Stimulated activated CD8-positive, alpha-beta memory T cell treated with anti-CD3 and anti-CD28 coated beads, Interleukin-12 subunit alpha, Interleukin-12 subunit beta, amount 100 ng/mL, for 4 hours (primary cell): Measurements from ENCODE around the gene DCANP1.
"Not testable (repeated sequence)": the region's sequence is repeated elsewhere in the genome, so short reads cannot be mapped to it uniquely, and the experiment has no call there.

ENCODE experiments used
- DNase-seq: peaks from one replicate; pipeline ENCODE4 v3.0.0-alpha.2; 2020; ENCODE audit warnings: low read depth

The DCANP1 gene

DNA sequence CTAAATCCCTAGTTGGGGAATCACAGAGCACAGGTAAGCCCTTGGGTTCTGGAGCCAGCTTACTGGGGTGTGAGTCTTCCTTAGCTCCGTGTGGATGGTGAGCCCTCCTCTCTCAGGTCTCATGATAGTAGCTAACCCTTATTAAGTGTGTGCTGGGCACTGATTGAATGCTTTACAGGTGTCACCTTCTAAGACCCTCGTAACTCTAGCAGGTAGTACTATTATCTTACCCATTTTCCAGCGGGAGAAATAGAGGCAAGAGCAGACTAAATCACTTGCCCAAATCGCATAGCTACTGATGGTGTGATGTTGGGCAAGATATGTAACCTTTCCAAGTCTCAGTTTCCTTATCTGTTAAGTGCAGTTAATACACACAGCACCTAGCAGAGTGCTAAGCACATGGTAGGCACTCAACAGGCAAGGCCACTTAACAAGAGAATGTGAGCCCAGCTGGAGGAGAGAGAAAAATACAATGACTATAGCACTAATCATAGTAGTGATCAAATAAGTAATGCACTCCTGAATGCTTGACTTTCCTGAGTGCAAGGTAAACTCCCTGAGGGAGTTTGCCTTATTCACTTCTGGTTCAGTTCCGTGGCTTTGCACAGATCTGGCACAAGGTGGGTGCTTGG lies at the start of gene DCANP1:
Gene DCANP1 (minus strand): TSS at position 51 of the 632 bp plus-strand sequence. CDS start 240 bp downstream, outside the sequence.
- no peak for DNase-seq

GRCh38 chr5:135495531-135495930 lies 48.4 kb upstream of the DCANP1 start:
- DNase-seq, result not testable (repeated sequence)

GRCh38 chr5:135494196-135494595 lies 47.0 kb upstream of the DCANP1 start:
- no peak for DNase-seq

DNA sequence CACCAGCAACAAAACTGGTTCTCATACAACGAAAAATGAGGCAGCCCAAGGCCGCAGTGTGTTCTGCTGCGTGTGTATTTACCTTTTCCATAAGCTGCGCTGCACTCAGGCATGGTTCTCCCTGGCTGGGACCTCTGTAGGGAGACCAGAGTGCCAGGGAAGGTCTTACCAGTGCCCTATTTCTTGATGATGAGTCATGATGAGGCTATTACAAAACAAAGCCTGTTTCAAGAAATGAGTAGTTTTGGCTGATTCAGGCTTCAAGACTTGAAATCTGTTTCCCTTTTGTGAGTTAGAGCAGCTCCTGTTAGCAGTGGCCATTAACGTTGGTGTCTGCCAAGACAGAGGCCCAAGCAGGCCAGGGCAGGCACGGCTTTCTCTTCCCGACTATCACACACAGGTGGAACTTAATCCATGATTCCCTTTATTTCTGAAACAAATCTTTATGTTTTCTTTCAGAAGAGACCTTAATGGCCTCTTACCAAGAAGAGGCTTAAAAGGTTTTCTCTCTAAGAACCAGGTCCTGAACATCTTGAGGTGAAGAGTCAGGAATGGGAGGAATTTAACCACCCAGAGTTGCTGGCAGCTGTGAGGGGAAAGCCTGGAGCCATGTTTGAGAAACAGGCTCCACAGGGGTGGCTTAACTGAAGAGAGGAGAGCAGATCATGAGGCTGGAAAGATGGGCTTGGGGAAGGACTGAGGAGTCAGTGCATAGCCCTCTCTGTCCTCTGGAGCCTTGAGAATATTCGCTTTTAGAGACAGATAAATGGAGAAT lies 46.4 kb upstream of the DCANP1 start:
- DNase-seq, result no peak

DNA sequence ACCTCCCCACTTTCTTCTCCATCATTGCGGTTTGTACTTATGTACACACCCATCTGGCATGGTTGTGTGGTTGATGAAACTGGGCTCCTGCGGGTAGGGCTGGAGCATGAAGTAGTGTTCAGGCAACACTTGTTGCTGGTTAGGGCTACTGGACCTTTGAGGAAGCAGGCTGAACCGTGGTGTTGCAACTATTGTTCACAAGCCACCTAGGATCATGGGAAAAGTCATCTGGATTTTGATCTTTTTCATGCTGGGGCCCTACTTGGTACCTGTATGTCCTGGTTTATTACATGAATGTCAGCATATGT lies 45.1 kb upstream of the DCANP1 start:
- no peak for DNase-seq

- no peak for DNase-seq
These were observed 44.6 kb upstream of the DCANP1 start for GRCh38 chr5:135491552-135492318.

DNA sequence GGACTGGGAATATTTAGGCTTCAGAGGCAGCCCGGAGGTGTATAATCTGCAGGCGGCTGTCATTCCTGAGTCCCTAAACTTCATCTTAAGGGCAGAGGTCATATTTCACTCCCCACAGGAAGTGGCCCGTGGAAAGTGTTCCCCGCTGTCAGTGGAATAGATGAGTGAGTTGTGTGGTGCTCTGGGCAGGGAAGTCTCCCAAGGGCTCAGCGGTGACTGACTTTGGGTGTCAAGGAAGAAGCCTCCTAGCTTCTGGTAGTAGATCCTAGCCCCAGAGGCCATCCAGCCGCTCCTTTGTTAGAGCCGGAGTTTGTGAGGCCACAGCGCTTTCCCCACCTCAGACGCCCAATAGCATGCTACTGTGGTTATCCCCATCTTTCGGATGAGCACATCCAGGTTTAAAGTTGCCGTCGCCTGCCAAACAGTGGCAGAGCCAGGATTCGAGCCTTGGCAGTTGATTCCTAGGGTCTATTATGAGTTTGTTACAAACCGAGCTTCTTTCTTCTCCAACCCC lies 43.9 kb upstream of the DCANP1 start:
- no peak for DNase-seq

DNA sequence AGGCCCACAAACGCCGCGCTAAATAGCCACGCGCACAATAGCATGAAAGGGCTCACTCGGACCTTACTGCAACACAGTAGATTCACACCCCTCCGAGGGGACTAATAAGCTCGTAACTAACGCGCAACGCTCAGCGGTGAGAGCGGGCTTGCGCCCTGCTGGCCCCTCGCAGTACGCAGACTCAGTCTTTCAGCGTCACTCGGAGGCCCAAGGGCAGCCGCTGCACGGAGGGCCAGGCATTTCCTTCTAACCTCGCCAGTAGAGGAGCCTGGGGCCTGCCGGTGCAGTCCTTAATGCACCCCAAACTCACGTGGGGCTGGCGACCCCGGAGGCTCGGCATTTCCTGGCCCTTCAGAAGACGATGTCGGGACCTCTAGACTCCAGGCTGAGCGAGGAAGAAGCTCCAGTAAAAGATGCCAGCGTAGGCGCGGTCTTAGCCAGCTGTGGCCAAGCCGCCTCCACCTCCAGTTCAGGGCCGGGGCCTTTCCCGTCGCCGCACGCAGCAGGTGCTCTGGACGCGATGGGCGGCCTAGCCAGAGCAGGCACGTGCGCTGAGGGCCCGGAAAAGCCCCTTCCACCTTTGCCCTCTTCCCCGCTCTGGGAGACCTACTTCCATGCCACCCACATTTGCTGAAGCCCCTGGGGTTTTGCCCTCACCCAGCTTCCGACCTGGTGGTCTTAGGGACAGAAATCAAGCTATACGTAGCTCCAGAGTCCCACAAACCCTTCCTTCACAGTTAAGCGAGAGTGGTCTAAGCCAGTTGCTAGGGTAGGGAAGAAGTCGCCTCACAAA lies 43.3 kb upstream of the DCANP1 start:
- DNase-seq, result no peak

DNA sequence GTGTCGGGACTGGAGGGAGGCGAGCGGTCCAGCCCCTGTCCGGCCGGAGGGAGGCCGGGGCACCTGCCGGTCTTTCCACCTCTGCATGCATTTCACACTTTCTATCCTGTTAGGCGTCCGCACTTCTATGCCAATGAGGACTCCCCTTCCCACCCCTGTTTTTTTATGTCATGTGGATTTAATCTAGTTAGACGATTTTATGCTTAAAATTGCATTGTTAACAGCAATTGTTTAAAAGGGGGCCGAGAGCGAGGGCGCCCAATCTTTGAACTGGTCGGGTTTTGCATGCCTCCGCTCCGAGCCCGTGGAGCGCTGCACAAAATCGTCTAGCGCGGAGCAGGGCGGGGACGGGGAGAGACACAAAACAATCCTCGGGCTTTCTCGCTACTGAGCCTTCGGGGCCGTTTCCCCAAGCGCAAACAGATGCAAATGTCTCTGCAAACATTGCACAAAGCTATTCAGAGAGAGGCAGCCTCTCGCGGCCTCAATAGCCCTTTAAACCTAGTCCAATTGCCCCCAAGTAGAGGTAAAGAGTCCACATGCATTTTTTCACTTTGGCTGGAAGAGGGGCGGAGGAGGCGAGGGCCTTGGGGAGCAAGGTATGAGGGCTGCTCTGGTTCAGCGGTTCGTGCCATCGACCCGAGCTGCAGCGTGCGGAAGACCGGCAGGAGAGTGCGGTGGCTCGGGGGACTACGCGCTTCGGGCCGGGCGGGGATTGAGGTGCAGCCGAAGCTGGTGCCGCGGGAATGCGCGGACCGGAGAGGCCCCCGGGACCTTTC lies 42.5 kb upstream of the DCANP1 start:
- DNase-seq, result no peak

DNA sequence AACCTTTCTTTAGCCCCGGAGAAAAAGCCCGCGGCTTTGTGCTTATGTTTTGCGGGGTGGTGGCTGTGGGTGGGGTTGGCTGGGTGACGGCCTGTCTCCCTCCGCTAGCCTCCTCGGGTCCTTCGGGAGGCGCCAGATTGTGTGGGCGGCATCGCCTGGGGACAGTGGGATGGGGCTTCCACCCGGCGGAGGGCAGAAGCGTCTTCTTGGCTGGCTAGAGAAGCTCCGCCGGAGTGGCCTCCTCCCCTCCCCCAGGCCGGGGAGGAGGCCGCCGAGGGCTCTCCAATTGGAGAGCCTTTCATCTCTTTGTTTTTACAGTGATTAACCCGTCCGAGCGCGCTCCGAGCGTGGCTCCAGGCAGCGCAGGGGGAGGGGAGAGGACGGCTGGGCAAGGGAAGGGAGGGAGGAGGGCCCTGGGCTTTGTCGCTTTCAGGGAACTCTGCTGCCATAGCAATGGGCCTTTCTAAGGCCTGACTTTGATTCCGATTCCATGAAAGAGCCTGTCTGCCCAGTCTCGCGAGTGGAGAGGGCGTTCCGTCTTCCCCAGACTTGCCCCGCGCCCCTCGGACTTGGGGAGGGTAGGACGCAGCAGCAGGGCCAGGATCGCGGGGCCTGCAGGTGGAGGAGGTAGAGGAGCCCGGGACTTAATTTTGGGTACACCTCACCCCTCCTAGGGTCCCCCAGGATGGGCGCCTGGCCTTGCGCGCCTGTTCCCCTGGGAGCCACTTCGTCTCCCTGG lies 41.7 kb upstream of the DCANP1 start:
- no peak for DNase-seq

DNA sequence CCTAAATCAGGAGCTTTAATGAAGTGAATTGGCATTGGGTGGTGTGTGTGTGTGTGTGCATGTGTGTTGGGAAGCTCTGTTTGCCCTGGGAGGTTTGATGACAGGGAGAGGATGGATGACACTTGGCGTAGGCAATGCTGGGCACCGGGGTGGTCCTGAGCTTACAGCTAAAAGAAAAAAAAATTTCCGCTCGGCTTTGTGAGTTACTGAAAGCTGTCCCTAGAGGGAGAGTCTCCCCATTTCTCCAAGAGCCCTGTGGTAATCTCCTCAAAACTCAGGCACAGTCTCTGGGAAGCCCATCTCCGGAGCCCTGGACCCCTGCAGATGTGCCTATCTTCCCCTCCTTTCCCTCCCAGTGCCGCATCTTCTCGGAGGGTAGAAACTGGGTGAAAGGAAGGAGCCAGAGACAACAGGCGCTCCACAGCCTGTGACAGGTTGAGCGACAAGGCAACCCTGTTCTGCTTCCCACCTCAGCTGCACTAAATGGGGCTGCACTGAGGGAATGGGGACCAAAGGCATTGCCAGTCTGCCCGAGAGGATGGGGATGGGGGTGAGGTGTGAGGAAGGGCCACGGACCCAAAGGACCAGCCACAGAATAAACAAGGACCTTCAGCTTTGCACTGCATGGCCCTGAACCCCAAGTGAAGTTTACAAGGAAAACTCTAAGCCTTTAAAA lies 40.8 kb upstream of the DCANP1 start:
- no peak for DNase-seq

GRCh38 chr5:135487037-135487395 lies 39.9 kb upstream of the DCANP1 start:
- DNase-seq, result no peak

GRCh38 chr5:135486131-135487036 lies 39.2 kb upstream of the DCANP1 start:
- DNase-seq, result no peak

DNA sequence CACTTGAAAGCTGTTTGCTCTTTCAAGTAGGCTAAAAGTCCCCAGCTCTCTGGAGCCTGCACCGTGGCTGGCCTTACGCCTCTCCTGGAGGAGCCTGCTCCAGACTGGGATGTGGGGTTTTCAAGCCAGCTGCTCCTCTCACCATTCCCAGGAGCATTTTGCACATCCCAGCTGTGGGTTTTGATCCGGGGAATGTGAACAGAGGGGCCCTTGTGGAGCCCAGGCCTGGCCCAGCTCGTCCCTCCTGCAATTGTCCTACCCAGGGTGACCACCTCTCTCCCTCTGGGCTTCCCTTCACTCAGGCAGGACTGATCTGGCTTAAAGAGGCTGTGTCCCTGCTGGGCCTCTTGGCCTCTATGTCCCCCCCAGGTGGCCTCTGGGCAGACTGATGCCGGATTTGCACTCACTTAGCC lies 37.5 kb upstream of the DCANP1 start:
- DNase-seq, result no peak

DNA sequence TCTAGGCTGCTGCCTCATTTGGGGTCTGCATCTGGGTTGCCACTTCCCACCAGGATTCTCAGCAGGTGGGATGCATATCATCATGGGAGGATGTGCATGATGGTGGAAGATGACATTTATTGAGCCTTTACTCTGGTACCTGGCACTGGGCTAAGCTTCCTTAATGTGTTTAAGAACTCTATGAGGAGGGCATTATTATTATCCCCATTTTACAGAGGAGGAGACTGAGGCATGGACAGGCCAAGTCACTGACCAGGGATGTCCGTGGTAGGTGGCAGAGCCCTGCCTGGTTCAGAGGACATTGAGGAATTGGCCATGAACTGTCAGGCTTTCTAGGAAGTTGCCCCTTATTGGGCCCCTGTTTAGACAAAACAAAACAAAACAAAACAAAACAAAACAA lies 36.1 kb upstream of the DCANP1 start:
- no peak for DNase-seq

GRCh38 chr5:135482381-135482933 lies 35.3 kb upstream of the DCANP1 start:
- no peak for DNase-seq

GRCh38 chr5:135481909-135482311 lies 34.8 kb upstream of the DCANP1 start:
- no peak for DNase-seq

GRCh38 chr5:135481387-135481786 lies 34.2 kb upstream of the DCANP1 start:
- DNase-seq, result no peak

DNA sequence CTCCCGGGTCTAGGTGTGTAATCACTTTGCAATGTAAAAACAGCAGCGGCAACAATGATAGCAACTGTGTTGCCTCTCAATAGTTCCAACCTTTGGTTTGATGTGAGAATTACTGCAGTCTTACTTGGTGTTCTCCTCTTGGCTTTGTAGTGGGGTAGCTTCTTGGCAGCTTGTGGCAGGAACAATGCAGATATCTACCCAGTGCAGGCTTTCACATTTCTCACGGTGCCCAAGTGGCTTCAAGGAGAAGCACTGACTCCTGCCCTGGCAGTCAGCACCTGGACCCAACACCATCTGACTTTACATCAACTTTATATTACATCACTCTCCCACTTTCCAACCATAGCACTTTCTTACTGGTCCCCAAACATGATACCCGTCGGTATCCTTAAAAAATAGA lies 33.4 kb upstream of the DCANP1 start:
- no peak for DNase-seq
